Adrenal gland (tissue), 5 donors: ENCODE results near the gene VSX2.
"Not testable (repeated sequence)": the region's sequence is repeated elsewhere in the genome, so short reads cannot be mapped to it uniquely, and the experiment has no call there.

Experiments used
- POLR2A ChIP-seq, 2 donors: fragments of 450-650 bp; IDR thresholded peaks; one replicate each; pipeline ENCODE4 v1.6.1; 2017; ENCODE audit warnings: antibody characterized with exemption in 2 of 2, mild to moderate bottlenecking in 2 of 2, moderate library complexity in 1 of 2
- TF ChIP-seq, protein P1 (sequence below), 6 experiments: fragments of 450-650 bp in 4 of 6; fragments of 200-600 bp in 2 of 6; sonication (generic) in 1 of 6; IDR thresholded peaks; 1 replicate in 5 of 6; 2 replicates in 1 of 6; pipeline versions ENCODE4 v1.5.1 to v1.8.0; 2016 to 2021; ENCODE audit warnings: antibody characterized with exemption in 6 of 6, mild to moderate bottlenecking in 2 of 6, moderate library complexity in 1 of 6
- donor health status: DM: no; HTN: no; CAD: no.

DNA sequence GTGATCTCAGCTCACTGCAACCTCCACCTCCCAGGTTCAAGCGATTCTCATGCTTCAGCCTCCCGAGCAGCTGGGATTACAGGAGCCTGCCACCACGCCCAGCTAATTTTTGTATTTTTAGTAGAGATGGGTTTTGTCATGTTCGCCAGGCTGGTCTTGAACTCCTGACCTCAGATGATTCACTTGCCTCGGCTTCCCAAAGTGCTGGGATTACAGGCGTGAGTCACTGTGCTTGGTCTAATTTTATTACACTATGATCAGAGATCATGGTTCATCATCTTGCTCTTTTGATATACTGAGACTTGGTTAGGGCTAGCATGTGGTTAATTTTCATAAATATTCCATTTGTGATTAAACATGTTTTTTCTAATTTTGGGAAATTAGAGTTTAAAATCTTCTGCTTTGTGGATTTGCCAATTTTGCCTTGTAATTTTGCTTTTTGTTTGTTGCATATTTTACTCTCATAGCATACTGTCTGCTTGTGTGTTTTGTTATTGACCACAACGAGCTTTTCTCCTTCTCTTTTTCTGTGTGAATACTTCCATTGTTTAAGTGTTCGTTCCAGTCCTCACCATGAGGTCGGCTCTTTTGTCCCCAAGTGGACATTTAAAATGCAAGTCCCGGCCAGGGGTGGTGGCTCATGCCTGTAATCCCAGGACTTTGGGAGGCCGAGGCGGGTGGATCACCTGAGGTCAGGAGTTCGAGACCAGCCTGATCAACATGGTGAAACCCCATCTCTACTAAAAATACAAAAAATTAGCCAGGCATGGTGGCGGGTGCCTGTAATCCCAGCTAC, 31.3 kb downstream of the VSX2 start:
- not testable (repeated sequence) for TF ChIP-seq POLR2A (IDR thresholded peaks at IDR 0.05)
- TF ChIP-seq, protein P1, sequence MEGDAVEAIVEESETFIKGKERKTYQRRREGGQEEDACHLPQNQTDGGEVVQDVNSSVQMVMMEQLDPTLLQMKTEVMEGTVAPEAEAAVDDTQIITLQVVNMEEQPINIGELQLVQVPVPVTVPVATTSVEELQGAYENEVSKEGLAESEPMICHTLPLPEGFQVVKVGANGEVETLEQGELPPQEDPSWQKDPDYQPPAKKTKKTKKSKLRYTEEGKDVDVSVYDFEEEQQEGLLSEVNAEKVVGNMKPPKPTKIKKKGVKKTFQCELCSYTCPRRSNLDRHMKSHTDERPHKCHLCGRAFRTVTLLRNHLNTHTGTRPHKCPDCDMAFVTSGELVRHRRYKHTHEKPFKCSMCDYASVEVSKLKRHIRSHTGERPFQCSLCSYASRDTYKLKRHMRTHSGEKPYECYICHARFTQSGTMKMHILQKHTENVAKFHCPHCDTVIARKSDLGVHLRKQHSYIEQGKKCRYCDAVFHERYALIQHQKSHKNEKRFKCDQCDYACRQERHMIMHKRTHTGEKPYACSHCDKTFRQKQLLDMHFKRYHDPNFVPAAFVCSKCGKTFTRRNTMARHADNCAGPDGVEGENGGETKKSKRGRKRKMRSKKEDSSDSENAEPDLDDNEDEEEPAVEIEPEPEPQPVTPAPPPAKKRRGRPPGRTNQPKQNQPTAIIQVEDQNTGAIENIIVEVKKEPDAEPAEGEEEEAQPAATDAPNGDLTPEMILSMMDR (IDR thresholded peaks at IDR 0.05), result not testable (repeated sequence)
